GM21619 (cell line): ENCODE measurements around the gene IFFO2.

ENCODE experiments used
- ATAC-seq: cut with Tn5 transposase; IDR thresholded peaks from one replicate; pipeline ENCODE4 v1.9.1; 2021; ENCODE audit not compliant: unreplicated experiment

Gene IFFO2

DNA sequence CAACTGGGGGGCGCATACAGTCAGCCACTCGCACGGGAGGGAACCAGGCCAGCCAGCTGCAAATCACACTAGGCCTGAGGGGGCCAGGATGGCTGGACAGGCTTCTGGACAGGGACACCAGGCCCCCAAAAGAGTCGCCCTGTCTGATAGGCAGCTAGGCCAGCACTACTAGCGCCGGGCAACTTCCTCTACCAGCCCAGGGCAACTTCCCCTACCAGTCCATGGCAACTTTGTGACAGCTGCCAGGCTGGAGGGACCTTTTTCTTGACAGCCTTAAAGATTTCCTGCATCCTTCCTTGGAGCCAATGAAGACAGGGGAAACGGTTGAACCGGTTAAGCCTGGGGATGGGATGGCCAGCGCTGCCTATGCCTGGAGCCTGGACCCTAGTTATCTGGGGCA is 5.1 kb downstream of the IFFO2 start:
- ATAC-seq, result no peak

DNA sequence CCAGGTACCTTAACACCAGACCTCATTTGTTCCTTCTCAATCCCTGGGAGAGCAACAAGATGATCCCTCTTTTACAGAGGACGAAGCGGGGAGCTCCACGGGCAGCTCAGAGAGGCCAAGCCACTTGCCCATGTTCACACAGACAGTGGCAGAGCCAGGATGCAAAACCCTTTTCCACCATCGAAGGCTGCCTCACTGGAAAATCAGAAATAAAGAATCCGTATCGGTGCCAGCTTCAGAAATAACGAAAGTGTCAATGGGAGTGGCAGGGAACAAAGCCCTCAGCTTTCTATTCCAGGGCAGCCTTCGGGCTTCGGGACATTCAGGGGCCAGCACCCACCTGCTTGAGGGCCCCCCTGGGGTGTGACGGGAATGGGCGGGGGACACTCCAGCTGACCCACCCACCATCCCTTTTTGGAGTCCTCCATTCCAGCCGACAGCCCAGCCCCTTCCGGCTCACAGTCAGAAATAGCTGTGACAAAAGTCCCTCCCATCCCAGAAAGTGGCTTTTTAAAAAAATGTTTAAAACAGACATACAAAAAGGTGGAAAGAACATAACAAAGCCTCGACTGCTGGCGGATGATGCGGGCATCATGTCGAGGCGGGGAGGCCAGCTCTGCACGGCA is 6.0 kb downstream of the IFFO2 start:
- ATAC-seq, result no peak

DNA sequence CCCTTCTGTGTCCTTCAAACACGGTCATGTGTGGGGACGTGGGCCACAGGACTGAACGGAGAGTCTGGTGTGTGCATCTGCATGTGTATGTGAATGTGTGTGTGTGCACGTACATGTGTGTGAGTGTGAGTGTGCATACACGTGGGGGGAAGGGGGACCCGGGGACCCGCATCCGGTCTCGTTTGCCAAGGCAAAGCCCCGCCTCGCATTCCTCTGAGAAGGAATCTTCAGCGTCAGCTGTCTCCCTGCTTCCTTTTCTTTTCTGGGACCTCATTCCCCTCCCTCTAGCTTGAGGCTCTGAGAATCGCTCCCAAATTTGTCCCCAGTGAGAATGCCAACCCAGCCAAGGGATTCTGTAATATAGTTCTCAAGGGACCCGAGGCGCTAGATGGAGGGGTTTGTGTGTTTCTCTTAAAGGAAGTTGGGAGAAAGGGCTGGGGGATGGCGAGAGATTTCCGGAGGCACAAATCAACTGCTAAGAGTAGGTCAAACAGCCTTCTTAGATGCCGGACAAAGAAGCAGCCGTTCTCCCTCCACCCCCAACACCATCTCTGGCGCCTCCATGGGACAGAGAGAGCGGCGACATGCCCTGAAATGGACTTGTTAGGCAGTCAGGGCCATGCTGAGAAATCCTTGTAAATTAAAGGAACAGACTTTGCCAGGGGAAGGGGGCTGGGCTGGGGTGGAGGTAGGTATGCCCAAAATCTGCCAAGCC is 6.6 kb downstream of the IFFO2 start:
- no peak for ATAC-seq

DNA sequence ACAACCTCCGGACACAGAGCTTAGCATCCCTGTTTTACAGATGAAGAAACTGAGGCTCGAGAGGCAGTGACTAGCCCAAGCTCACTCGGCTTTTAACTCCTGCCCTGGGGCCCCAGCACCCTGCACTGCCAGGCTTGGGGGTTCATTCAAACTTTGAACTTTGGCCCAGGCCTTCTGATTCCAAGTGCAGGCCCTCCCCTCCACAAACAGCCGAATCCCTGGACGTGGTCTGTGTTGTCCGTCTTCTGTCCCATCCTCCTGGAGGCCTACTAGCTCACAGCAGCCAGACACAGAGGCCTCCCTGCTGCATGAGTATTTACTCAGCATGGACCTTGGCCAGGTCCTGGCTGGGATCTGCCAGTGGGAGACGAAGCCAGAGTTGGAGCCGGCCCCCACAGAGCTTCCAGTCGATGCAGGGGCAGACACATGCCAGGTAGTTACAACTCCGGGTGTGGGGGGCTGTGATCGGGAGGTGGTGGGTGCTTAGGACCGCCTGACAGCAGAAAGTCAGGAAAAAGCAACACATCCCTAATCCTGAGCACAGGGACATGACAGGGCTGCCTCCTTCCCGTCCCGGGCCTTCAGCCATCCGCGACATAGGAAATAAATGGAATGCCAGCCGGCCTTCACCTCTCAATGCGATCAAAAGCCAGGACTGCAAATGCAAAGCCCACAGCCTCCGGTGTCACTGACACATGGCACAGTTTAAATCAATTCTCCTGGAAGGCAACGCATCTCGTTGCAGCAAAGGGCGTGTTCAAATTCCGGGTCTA is 7.4 kb downstream of the IFFO2 start:
- ATAC-seq, result no peak

DNA sequence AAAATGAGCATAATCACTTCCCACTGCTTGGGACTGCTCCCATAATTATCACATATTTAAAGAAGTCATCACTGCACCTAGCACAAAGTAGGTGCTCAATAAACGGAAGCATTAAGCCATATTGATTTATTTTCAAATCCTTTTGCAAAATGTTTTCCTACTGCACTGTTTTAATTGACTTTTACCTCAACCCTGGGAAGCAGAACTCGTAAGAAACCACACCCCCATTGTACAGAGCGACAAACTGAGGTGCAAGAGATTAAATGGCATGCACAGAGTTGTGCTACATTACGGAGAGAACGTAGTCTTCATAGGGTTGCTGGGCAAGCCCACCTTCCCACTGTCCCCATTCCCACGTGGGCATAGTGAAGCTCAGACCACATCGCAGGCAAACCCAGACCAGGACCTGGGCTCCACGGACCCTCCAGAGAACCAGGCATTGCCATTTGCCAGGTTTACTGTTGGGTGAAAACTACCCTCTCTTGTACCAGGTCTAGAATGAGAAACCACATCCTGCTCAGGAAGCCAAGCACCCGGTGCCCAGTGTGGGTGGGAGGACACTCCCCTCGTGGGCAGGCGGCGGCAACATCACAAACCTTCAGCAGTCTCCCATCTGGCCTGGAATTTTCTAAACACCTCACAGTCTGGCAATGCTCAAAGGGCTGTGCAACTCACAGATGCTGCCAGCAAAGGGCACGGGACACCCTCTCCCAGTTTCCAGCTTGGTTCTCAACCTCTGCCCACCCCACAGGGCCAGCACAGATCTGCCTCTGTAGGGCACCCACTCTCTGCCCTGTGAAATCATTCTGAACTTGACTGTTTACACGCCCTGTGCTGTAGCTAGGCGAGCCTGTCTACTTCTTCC is 8.2 kb downstream of the IFFO2 start:
- ATAC-seq, result no peak

DNA sequence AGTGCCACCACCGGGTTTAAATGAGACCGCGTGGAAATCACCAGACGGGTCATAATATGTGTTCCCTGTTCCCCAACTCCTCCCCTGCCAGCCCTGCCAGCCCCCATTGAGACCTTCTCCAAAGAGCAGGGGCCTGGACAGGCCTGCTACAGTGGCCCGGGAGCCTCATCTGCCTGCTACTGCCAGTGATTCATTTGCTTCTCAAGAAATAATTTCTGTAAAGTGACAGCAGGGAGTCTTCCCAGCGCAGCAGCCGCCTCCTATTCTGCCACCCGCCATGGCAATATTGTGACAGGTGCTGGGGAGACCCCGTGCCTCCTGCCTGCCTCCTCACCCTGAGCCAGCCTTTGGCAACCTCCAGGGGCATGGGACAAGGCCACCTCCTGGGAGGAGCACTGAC is 8.9 kb downstream of the IFFO2 start:
- no peak for ATAC-seq

DNA sequence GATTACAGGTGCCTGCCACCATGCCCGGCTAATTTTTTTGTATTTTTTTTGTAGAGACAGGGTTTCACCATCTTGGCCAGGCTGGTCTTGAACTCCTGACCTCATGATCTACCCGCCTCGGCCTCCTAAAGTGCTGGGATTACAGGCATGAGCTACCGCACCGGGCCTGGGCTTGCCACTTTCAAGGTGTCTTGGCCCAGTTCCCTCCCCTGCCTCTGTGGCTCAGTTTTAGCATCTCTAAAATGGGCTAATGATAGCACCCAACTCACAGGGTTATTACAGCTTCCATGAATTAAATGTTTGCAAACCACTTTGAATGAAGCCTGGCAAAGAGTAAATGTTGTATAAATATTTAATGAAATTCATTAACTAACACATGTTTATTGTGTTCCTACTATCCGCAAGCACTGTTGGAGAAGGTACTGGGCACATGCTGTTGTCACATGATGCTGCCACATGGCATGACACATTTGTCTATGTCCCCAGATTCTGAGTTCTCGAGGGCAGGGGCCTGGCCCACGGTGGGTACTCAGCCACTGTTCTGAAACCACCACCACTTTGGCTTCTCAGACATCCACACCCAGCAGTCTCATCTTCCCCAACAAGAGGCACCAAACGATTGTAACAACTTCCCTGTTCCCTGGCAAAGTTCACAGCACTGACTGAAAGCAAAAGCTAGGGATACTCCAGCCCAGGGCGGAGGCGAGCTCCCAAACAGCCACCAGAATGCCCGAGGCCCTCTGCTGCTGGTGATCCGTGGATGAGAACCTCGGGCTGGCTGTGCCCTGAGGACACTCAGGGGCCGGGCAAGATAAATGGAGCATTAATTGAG is 9.7 kb downstream of the IFFO2 start:
- ATAC-seq, result no peak

DNA sequence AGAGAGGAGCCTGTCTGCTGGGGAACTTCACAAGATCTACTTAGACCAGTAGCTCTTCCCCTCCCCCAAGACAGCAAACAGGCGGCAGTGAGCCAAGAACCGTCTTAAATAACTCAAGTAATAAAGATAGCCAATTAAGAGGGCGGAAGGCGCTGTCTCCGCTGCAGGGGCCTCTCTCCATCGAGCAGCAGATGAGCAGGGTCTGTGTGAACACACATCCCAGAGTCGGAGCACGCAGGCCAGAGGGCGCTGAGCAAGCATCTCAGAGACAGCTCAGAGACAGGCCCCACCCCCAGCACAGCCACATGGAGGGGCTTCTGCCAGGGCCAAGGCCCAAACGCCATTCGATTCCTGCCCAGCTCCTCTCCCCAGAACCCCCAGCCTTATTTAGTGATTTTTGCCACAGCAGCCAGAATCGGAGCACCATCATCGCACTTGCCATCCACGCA is 11.1 kb downstream of the IFFO2 start:
- no peak for ATAC-seq

DNA sequence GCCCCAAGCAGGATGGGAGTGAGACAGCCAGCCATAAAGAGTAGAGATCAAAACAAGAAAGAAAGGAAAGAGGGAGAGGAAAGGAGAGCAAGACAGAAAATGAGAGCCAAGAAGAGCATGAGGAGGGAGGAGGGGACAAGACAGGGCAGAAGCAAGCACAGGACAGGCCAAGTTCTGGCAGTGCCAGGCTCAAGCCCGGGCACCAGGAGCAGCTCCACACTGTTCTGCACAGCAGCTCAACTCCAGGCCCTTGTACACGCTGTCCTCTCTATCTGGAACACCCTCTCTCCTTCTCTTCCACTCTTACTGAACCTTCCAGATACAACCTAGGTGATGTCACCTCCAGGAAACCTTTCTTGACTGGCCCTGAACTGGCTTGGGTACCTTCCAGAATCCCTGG is 11.7 kb downstream of the IFFO2 start:
- no peak for ATAC-seq

DNA sequence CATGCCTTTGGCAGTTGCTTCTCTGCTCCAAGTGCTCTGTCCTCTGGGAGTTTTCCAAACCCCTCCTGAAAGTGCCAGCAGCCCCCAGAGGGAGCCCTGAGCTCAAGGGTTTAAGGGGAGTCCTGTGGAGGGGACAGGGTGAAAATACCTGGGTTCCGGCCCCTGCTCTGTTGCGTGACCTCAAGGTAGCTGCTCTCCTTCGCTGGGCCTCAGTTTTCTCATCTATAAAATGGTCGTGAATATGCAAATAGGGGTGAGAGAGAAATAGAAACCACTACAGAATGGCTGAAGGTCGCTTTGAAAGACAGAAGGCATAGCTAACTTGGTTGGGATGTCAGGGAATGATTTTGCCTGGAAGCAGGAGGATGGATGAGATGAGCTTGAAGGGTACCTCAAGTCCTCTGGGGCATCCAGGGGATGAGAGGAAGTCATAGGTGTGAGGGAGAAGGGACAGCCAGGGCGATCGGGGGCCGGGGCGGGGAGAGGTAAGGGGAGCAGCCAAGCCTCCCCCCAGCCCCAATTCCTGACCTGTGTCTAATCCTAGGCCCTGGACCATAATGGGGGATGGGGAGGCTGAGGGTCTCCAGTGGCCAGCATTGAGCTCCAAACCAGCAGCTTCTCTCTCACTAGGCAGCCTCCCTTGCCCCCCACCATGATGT is 12.4 kb downstream of the IFFO2 start:
- no peak for ATAC-seq

DNA sequence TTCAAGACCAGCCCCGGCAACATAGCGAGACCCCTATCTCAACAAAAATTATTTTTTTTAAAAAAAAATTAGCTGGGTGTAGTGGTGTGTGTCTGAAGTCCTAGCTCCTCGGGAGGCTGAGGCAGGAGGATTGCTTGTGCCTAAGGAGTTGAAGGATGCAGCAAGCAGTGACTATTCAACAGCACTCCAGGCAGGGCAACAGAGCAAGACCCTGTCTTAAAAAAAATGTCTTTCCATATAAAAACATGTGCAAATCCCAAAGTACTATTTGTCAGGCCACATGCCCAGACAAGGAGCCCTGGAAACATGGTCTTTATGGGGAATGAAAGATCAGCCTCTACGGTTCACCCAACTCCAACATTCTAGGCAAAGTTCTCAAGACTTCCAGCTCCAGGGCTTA is 13.3 kb downstream of the IFFO2 start:
- no peak for ATAC-seq

DNA sequence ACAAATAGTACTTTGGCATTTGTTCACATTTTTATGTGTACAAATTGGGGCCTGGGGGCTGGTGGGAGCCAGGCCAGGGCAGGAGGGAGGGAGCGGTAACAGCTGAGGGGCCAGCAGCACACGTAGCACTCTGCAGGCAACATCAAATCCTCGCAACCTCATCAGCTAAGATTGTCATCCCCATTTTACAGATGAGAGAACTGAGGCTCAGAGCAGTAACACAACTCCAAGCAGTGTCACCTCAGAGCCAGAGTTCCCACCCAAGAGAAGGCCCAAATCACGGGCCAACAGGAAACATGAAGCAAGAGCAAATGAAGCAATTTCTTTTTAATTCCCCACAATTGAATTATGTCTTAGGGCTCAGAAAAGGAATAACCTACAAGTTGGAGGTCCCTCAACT is 14.1 kb downstream of the IFFO2 start:
- ATAC-seq, result no peak

DNA sequence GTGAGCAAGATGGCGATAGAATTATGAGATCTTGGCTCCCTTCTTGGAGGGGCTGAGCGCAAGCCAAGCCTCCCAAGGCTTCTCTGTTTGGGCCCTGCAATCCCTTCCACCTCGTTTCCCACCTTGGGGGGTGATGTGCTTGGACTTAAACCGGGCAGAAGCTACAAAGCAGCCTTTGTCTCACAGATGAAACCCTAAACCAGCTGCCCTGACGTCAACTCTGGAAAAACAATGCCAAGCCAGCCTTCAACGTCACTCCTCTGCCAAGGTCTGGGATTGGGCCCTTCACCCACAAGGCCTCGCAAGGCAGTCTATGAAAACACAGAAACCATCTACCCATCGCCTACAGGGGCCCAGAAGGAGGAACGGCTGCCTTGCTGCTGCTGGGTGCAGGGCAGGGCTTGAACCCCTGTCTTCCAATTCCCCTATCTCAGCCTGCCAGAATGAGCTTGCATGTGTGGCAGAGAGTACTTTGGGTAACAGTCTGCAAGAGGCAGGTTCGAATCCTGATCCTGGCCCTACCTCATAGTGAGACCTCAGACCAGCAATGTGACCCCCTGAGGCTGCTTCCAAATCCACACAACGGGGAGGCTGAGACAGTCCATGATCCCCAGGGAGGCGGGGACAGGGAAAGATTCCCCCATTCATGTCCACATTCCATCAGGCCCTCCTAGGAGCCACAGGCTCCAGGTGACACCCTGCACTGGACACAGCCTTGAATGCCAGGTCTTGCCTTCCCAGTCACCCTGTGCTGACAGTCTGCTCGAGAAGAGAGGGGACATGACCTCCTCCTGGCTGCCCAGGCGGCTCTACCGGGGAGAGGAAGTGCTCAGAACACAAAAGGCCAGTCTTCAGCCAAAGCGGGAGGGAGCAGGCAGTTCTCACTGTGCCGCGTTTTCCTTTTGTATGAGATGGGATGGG is 15.0 kb downstream of the IFFO2 start:
- no peak for ATAC-seq

DNA sequence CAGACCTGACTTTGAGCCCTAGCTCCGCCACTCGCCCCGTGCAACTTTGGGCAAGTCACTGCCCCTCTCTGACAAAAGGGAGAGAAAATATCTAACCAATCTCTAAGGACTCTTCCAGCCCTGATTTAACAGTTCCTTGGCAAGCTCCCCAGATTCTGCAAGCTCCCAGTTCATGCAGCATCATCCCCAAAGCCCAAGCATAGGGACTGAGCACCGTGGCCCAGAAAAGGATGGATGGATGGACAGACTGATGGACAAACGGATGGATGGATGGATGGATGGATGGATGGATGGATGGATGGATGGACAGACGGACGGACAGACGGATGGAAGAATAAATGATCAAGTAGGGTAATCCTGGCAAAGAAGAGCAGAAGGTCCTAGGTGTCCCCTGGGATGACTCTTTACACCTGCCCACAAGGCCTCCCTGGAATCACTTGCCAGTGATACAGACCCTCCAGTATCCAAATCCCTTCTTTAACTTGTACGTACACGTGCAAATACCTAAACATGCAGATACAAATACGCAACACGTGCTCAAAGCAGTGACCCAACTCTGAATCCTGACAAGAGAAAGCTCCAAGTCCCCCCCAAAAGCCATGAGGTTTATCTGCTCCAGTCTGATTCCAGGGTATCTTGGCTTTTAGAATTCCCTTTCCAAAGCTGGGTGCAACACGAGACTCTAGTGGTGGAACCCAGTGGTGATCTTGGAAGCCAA is 16.0 kb downstream of the IFFO2 start:
- ATAC-seq, result no peak

DNA sequence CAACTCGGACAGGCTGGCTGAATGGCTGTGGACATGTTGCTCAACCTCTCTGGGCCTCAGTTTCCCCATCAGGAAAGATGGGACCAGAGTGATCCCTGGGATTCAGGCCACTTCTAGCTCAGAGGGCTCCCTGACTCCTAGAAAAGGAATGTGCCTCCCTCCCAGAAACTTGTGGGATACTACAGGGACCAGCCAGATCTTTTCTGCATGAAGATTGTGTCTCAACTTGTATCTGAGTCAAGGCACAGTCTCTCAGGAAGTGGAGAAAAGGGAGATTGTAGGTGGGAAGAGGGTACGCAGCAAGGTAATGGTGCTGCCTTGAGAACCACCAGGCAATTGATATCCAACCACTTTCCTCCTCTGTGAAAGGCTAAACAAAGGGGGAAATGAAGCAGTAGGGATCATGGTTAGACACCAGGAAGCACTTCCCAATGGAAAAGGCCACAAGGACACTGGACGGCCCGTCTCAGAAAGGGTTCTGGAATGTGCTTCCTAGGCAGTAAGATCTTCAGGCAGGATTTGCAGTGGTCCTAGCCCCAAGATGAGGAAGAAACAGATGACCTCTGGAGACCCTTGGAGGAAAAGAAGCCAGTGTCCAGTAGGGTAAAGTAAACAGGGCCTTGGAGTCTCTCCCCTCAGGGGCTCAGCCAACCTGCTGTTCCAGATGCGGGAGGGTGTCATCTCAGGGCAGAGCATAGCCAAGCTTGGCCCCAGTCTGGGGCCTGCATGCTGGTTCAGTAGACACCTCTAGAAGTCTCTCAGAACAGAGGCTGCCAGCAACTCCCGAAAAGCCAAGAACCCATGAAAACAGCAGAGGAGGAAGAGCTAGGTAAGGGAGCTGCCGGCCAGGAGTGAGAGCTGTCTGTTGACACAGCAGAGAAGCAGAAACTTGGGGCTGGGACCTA is 16.8 kb downstream of the IFFO2 start:
- no peak for ATAC-seq

DNA sequence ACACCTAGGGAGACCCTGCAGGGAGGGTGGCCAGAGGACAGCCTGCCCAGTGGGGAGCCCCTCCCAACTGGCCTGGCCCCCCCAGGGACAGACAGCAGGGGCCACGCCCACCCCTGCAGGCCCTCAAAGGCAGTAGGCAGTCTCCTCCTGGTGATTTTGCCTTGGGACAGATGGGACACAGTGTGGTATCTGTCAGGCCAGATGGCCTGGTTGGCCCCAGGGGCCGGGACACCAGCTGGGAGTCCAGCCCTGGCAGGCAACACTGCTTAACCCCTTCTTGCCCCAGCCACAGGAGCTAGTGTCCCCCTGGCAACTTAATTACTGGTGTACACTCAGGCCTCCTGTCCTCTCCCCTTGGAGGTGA is 17.8 kb downstream of the IFFO2 start:
- no peak for ATAC-seq

DNA sequence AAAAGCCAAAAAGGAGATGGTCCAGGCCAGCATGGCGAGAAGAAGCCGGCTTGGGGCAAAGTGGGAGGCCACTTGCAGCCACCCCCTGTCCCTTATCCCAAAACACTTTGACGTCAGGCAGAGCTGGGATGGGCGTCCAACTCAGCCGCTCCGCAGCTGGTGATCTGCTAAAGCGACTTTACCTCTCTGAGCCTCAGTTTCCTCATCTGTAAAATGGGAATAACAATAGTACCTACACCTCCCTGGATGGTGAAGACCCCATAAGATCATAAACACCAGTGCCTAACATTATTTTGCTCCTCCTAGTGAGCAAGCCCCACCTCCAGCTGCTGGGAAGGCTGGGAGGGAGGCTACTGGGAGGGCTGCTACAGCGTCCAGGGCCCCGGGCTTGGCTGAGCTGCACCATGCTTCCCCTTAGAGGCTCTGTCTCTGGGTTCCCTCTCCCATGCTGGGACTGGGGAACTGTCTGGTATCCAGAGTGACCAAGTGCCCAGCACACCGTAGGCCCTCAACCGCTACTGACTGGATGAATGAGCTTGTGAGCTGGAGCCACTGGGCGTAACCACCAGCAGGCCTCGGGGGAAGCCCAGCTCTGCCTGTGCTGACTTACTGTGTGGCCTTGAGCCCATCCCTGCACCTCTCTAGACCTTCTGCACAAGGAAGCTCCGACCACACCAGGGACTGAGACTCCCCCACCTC is 18.3 kb downstream of the IFFO2 start:
- ATAC-seq, result no peak
